SIG-M5 treated with dmso at 0.1 percent for 504 hours (cell line): Measurements from ENCODE around the gene POSTN.
"Not testable (repeated sequence)": the region's sequence is repeated elsewhere in the genome, so short reads cannot be mapped to it uniquely, and the experiment has no call there.

Experiments used
- DNase-seq: peaks from one replicate; lab custom pipeline; 2025; ENCODE audit not compliant: unreplicated experiment; lab: John Stamatoyannopoulos, UW

Gene POSTN

GRCh38 chr13:37597477-37598025, 1.0 kb downstream of the POSTN start:
- no peak for DNase-seq

- no peak for DNase-seq
These were observed 1.8 kb downstream of the POSTN start for GRCh38 chr13:37596805-37597204.

GRCh38 chr13:37595162-37595561, 3.4 kb downstream of the POSTN start:
- DNase-seq = no peak

GRCh38 chr13:37594550-37594949, 4.0 kb downstream of the POSTN start:
- DNase-seq = no peak

GRCh38 chr13:37589381-37589780, 9.2 kb downstream of the POSTN start:
- DNase-seq = not testable (repeated sequence)

- DNase-seq = no peak
These were observed 11.3 kb downstream of the POSTN start for GRCh38 chr13:37587236-37587635.

- DNase-seq = no peak
These were observed 12.4 kb downstream of the POSTN start for GRCh38 chr13:37586164-37586563.

- no peak for DNase-seq
These were observed 13.0 kb downstream of the POSTN start for GRCh38 chr13:37585541-37585940.

GRCh38 chr13:37576601-37577000, 22.0 kb downstream of the POSTN start:
- DNase-seq = no peak

- DNase-seq = no peak
These were observed 33.1 kb downstream of the POSTN start for GRCh38 chr13:37565425-37565824.

- DNase-seq = no peak
These were observed 37.5 kb downstream of the POSTN start for GRCh38 chr13:37561031-37561430.

- no peak for DNase-seq
These were observed 38.0 kb downstream of the POSTN start for GRCh38 chr13:37560526-37560925.

GRCh38 chr13:37558766-37559165, 39.8 kb downstream of the POSTN start:
- not testable (repeated sequence) for DNase-seq

GRCh38 chr13:37546087-37546486, 52.5 kb downstream of the POSTN start:
- DNase-seq = no peak

GRCh38 chr13:37544995-37545394, 53.6 kb downstream of the POSTN start:
- no peak for DNase-seq

- DNase-seq = no peak
These were observed 58.5 kb downstream of the POSTN start for GRCh38 chr13:37539976-37540605.

GRCh38 chr13:37539170-37539569, 59.4 kb downstream of the POSTN start:
- DNase-seq = no peak

GRCh38 chr13:37535501-37535900, 63.1 kb downstream of the POSTN start:
- no peak for DNase-seq

- DNase-seq = no peak
These were observed 63.9 kb downstream of the POSTN start for GRCh38 chr13:37534676-37535075.

GRCh38 chr13:37534181-37534580, 64.4 kb downstream of the POSTN start:
- no peak for DNase-seq

GRCh38 chr13:37531049-37531448, 67.5 kb downstream of the POSTN start:
- DNase-seq = no peak

- DNase-seq = no peak
These were observed 68.7 kb downstream of the POSTN start for GRCh38 chr13:37529751-37530385.
